GM21390 (cell line): ENCODE results near the gene CDK17.

Source experiments
- ATAC-seq: cut with Tn5 transposase; IDR thresholded peaks from one replicate; pipeline ENCODE4 v1.9.1; 2021; ENCODE audit not compliant: unreplicated experiment

CDK17 gene

DNA sequence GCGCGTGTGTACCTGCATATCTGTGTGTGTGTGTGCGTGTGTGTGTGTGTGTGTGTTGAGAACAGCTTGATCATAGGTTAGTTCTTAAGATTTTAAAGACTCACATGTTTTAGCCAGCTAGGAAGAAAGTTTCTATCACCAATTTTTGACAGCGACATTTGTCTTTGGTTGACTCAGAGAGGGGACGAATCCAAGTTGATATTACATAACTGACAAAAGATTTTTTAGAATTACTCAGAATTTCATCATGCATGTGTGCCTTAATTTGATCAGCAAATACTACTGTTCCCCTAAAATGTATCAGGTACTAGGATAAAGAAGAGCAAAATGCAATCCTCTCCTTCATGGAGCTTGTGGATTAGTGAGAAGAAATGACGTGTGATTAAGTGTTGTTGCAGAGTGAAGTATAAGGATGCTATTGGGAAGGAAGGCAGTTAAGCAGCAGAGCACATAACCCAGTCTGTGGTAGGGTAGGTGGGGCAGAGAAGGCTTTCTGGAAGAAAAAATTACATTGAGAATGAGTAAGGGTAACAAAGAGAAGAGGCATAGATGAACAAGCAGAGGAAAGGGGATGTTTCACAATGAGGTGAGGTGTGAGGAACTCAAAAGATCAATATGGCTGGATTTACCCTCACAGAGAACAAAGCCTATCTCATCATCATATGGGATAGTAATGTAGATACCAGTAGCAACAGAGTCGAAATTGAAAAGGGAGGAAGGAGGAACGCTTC lies 128.6 kb downstream of the CDK17 start:
- ATAC-seq = no peak

DNA sequence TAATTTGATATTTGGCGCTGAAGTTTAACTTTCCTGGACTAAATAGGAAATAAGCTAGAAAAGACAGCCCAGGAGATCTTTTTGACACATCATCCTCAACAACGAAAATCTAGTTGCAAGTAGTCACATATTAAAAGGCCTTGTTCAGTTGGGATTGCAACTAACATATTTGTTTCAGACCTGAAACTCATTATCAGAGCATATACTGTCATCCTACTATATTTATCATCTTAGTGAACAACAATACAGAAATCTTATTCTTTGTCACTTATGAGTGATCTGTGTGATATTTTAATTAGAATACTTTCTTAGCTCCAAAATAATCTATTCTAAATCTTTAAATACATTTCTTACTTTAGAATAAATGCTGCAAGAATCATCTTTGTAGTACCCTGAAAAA lies 134.0 kb downstream of the CDK17 start:
- no peak for ATAC-seq

GRCh38 chr12:96265836-96266235 lies 134.4 kb downstream of the CDK17 start:
- ATAC-seq = no peak

GRCh38 chr12:96265400-96265799 lies 134.8 kb downstream of the CDK17 start:
- no peak for ATAC-seq

GRCh38 chr12:96263449-96263902 lies 136.8 kb downstream of the CDK17 start:
- ATAC-seq = no peak

DNA sequence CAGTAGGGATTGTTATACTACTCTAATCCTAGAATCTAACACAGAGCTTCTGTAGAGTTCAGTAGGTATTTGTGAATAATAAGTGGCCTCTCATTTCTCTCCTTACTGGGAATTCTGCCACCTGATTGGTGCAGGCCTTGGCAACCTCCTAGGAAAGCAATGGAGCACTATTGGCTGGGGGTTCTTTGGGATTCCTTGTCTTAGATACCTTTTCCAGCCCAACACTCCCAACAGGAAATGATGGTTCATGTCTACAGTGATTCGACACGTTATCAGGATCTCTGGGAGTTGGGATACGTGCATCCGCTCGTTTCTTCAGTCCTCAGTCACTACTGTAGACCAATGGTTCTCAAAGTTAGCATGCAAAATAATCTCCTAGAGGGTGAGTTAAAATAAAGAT lies 138.7 kb downstream of the CDK17 start:
- no peak for ATAC-seq

DNA sequence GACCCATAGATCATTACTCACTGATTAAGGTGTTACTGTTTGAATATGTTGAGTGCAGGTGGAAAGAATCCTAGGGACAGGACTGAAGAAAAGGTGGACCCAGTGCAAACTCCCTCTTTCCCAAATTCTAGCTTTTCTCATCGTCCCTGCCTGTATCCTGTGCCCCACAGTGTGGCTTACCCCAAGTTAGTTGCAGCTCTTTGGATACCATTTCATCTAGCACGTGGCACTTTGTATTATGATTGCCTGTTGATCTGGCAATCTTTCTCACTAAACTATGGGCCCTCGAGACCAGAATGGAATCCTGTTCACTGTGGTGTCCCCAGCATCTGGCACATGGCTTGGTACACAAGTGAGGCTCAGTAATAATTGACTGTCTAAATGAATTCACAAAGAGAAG lies 139.6 kb downstream of the CDK17 start:
- ATAC-seq = no peak

- ATAC-seq = no peak
Observed at GRCh38 chr12:96260231-96260630, 140.0 kb downstream of the CDK17 start.

- no peak for ATAC-seq
Observed at GRCh38 chr12:96258104-96258961, 141.9 kb downstream of the CDK17 start.

- ATAC-seq = no peak
Observed at GRCh38 chr12:96257550-96258103, 142.6 kb downstream of the CDK17 start.

DNA sequence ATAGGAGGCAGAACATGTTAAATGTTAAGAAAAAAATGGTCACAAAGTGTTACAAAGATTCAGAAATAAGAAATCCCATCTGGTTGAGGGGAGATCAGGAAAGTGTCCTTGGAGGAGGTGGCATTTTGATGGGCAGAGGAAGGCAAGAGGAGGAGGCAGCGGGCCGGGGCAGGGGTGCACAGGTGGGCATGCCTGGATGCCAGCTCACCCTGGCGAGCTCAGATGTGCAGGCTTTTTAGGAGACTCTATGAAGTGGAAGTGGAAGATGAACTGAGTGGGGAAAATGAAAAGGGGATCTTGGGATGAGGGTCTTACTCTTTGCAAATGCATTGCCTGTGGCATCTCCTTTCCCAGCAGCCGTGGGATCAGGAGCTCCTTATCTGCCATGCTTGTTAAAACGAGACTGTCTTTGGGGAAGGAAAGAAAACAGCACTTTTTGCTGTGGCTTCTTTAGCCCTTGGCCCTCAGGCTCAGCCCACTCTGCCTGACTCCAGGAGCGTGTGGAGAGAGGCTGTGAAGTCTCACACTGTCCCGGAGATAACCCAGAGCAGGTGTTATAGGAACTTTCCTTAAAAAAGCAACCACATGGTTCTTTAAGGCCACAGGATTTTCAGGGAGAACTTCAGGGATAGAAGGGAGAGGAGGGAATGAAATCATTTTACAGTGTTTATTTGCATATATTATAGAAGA lies 143.4 kb downstream of the CDK17 start:
- ATAC-seq = no peak

DNA sequence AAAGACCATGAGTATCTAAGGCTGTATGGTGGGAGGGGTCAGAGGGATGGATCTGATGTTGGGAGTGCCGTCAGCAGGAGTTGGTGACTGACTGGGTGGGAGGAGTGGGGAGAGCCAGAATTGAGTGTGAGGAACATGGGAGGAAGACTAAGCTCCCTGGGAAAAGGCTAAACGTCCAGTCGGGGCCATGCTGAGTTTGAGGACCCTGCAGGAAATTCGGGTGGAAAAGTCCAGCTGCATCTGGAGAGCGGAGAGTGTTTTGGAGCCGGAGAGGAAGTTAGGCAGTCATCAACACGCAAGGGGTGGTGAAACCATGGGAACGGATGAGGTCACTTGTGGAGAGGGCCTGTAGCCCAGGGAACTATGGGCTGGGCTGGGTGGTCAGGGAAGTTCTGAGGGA lies 145.2 kb downstream of the CDK17 start:
- no peak for ATAC-seq

DNA sequence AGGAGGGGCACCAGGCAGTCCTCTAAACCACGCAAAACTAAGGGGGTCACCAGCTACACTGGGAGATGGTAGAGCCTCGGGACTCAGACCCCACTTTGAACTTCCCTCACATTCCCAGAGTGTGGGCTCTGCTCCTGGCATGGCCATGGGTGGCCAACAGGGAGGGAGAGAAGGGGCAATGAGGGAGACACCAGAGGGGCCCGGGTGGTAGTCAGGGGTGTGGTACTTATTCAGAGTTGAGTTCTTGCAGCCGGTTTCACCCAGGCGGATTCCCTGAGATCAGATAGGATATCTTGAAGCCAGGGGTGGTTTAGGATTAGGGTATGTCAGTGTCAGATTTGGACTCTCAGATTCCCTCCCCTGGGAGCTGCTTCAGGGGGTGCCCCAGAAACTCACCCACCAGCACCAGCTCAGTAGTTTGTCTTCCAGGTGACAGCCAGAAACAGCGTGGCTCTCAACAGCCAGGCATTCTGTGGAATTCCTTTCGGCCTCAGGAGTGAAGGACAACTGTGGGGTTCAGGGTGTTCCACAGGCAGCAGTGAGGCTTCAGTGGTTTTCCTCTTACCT lies 150.0 kb downstream of the CDK17 start:
- ATAC-seq = no peak

DNA sequence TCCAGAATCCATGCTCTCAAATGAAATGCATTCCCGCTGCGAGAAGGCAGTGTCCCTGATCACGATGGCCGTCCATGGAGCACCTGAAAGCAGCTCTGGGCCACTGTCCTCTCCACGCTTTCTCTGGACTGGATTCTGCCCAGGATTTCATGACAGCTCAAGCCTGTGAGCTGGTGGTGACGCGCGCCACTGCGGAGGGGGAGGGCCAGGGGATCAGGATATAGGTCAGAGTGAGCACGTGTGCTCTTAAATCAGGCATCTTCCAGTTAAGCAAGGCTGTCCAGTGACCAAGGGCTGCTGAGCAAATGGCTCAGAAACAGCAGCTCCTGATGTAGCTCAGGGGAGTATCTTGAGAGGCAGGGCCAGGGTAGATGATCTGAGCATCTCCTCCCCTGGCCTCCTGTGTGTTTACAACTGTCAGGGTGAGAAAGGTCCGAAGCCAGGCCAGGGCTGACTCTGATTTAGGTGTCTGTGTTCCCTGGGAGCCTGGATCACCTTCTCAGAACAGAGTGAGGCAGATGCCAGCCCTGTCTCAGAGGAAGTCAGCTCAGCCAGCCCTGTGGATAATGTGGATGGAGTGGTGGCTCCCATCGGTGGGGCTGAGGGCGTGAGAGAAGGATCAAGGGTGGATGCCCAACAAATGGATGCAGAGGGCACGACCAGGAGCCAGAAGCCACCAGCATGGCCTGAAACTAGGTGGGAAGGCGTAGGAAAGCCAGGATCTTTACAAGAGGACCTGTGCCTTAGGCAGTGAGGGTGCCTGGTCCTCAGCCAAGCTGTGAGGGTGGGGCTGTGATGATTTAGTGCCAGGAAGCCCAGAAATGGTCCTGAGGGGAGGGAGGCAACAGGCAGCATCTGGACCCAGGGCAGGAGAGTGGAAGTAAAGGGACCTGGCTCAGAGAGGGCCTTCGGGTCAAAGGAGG lies 150.8 kb downstream of the CDK17 start:
- ATAC-seq = no peak

DNA sequence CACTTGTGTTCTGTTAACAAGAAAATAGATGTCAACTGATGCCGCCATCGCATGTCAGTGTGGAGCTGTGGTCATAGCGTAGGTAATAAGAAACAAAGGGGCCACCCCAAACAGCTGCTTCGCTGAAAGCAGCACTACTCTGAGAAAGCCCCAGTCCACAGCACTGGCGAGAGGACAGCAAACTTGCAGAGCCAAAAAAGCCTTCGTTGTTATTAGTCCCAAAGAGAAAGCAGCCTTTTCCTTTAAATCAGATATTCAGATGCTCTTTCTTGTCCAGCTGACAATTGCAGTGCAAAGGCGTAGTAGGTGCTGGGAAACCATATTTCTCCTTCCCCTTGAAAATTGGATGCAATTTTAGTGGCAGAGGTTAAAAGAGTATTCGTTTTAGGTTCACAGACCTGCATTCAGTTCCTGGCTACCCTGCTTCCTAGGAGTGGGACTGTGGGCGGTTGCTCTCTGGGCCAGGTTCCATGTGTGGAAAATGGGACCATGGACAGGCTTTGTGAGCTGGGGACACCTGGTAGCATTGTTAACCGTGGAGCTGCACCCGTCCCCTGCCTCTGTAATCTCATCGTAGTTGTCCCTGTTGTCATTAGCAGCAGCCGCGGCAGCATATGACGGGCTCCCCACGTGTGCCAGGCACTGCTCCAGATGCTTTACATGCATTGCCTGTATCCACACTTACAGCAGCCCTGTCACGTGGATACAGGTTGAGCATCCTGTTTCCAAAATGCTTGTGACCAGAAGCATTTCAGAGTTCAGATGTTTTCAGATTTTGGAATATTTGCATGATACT lies 151.9 kb downstream of the CDK17 start:
- ATAC-seq = no peak

DNA sequence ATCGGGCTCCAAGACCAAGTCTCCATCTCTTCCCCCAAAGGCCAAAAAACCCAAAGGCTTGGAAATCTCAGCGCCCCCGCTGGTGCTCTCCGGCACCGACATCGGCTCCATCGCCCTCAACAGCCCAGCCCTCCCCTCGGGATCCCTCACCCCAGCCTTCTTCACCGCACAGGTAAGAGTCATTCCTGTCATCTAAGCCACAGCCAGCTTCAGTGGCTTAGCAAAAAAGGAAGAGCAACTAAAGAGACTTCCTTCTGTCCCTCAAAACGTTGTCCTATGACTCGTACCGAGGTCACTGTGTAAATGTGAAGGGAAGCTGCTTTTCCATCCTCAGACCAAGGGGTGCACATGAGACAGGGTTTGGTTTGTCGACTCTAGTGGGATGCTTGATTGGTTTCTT lies 152.7 kb downstream of the CDK17 start:
- ATAC-seq = no peak

GRCh38 chr12:96246926-96247505 lies 153.2 kb downstream of the CDK17 start:
- no peak for ATAC-seq

GRCh38 chr12:96244826-96245225 lies 155.4 kb downstream of the CDK17 start:
- no peak for ATAC-seq

- ATAC-seq = no peak
Observed at GRCh38 chr12:96242597-96242996, 157.6 kb downstream of the CDK17 start.
